Body of pancreas (tissue), 4 donors: ENCODE data around the gene GFOD1.

Experiments used
- CTCF ChIP-seq, 7 experiments: fragments of 450-650 bp in 4 of 7; fragments of 200-600 bp in 3 of 7; sonication (generic) in 3 of 7; IDR thresholded peaks; one replicate each; pipeline ENCODE4 v1.5.1; 2016 to 2019; ENCODE audit warnings: antibody characterized with exemption in 7 of 7
- POLR2A ChIP-seq, 3 donors: fragments of 450-650 bp; IDR thresholded peaks; one replicate each; pipeline ENCODE4 v1.6.1; 2016; ENCODE audit warnings: antibody characterized with exemption in 3 of 3, mild to moderate bottlenecking in 2 of 3

GRCh38 chr6:13334953-13335352 is 152.4 kb downstream of the GFOD1 start:
- no peak for TF ChIP-seq POLR2A (IDR thresholded peaks at IDR 0.05)
- no peak for TF ChIP-seq CTCF (IDR thresholded peaks at IDR 0.05)
